ENCODE measurements around the gene ZNF532. TPM values are rescaled to one million over a fixed set of nuclear protein-coding genes. Genes with fewer than 3 reads are reported as not detected.
"Not testable (repeated sequence)": the region's sequence is repeated elsewhere in the genome, so short reads cannot be mapped to it uniquely, and the experiment has no call there.

Gene ZNF532
- total and polyA plus RNA-seq, 4 experiments from 2014 or later: 1.1 to 9.2 (median 7.8) TPM; not detected in 1

DNA sequence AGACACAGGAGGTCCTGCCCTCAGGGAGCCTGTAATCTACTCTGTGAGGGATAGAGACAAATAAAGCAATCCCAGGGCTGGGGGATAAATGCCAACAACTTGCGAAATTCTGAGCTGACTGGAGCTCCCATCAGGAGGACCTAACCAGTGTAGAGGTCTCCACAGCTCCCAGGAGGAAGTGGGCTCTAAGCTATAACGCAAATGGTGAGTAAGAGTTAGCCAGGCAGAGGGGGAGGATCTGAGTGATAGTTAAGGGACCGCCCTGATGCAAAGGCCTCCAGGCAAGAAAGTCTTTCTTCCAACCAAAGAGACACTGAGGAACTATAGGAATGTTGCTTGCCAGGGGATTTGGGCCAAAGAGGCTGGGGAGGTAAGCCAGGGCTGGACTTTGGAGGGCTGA is 16.0 kb upstream of the ZNF532 start:
- peaks cover 42 to 63% of the 10 kb centered on the region in 2 donors for H3K27me3 Mint-ChIP-seq
- H3K9me3 ChIP-seq (ENCODE audit: control insufficient read depth in 1 of 2, low read length in 2 of 2): no peaks in the 10 kb centered on the region
- no peak overlapping the region for H3K27ac ChIP-seq (ENCODE audit: low read depth, low read length)
- ChIA-PET POLR2A (ENCODE audit: partially characterized antibody) (interaction anchor here (0.7 kb wide), 1 partner anchor 17 kb away, joined by 3 read pairs; no protein-coding TSS in a partner anchor), CTCF (ENCODE audit: partially characterized antibody) (interaction anchor here (0.7 kb wide), 1 partner anchor 94 kb away, joined by 4 read pairs; no protein-coding TSS in a partner anchor)
- peak overlapping the region in 1 of 7 donors; percentile 57 for H3K27ac Mint-ChIP-seq
- no peak overlapping the region for H3K4me3 ChIP-seq (ENCODE audit: low read length in 2 of 2)
- no peaks in the 10 kb centered on the region for H3K36me3 Mint-ChIP-seq
- intact Hi-C loops (cut with micrococcal nuclease): no loop called here
- H3K4me1 ChIP-seq (ENCODE audit: insufficient read depth, low read length): peaks cover 7% of the 10 kb centered on the region
- H3K9me3 Mint-ChIP-seq: peaks cover 0 to 6% (median under 1%) of the 10 kb centered on the region in 8 donors
- no peaks in the 10 kb centered on the region for H3K36me3 ChIP-seq (ENCODE audit: insufficient read depth, low read length)
- H3K27me3 ChIP-seq (ENCODE audit: insufficient read depth, low read length): peaks cover 4% of the 10 kb centered on the region
- no peak overlapping the region for H3K4me3 Mint-ChIP-seq
- DNase-seq: no peak
- H3K4me1 Mint-ChIP-seq: peaks cover 0 to 4% (median 0%) of the 10 kb centered on the region in 4 donors

DNA sequence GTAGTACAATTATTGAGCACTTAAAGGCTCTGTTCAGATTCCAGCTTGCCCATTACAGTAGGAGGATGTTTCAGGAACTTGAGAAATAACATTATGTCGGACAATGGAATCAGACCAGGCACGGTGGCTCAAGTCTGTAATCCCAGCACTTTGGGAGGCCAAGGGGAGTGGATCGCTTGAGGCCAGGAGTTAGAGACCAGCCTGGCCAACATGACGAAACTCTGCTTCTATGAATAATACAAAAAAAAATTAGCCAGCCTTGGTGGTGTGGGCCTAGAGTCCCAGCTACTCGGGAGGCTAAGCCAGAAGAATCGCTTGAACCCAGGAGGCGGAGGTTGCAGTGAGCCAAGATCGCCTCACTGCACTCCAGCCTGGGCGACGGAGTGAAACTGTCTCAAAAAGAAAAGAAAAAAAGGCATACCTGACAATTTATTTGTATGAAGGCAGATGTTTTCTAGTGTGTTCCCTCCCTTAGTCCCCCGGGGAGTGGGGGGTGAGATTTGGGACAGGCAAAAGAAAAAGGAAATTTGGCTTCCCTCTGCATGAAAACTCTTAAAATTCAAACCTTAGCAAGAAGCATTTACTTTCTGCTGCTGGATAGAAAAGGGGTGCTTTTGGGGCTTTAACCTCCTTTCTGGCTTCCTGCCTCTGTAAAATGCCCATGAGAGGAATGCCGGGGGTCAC is 13.7 kb upstream of the ZNF532 start:
- intact Hi-C loops (cut with micrococcal nuclease): no loop called here
- no peak for DNase-seq
- Histone ChIP-seq H3K36me3 (ENCODE audit: insufficient read depth, low read length) (no peaks in the 10 kb centered on the region), H3K4me3 (ENCODE audit: low read length in 2 of 2) (no peak overlapping the region), H3K9me3 (ENCODE audit: control insufficient read depth in 1 of 2, low read length in 2 of 2) (no peaks in the 10 kb centered on the region), H3K27me3 (ENCODE audit: insufficient read depth, low read length) (peaks cover 4% of the 10 kb centered on the region), H3K4me1 (ENCODE audit: insufficient read depth, low read length) (peaks cover 7% of the 10 kb centered on the region), H3K27ac (ENCODE audit: low read depth, low read length) (no peak overlapping the region)
- H3K36me3 Mint-ChIP-seq: no peaks in the 10 kb centered on the region
- peaks cover 0 to 4% (median 0%) of the 10 kb centered on the region in 4 donors for H3K4me1 Mint-ChIP-seq
- H3K27ac Mint-ChIP-seq: peak overlapping the region in 1 of 7 donors; percentile 13
- peaks cover 0 to 6% (median under 1%) of the 10 kb centered on the region in 8 donors for H3K9me3 Mint-ChIP-seq
- ChIA-PET POLR2A (ENCODE audit: partially characterized antibody) (no interaction called here), CTCF (ENCODE audit: partially characterized antibody) (no interaction called here)
- peaks cover 33 to 46% of the 10 kb centered on the region in 2 donors for H3K27me3 Mint-ChIP-seq
- no peak overlapping the region for H3K4me3 Mint-ChIP-seq

DNA sequence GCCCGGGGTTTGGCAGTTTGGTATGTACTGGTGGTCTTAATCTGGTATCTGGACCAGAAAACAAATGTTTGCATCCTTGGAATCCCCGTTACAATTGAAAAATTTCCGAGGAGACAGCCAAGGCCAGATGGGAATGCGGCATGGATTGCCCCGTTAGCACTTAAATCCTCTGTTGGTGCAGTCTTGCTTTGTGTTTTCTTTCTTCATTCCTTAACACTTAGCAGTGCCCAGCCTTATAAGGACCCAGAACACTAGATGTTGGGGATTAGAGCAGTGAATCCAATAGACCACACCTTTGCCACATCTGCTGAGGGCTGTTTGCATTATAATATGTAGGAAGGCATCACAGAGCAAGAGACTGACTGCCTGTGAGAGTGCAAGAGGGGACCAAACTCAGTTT is 12.8 kb upstream of the ZNF532 start:
- CTCF ChIA-PET (ENCODE audit: partially characterized antibody): no interaction called here
- peaks cover 0 to 4% (median 0%) of the 10 kb centered on the region in 4 donors for H3K4me1 Mint-ChIP-seq
- Histone ChIP-seq H3K4me1 (ENCODE audit: insufficient read depth, low read length) (peaks cover 7% of the 10 kb centered on the region), H3K36me3 (ENCODE audit: insufficient read depth, low read length) (no peaks in the 10 kb centered on the region), H3K27ac (ENCODE audit: low read depth, low read length) (no peak overlapping the region), H3K4me3 (ENCODE audit: low read length in 2 of 2) (no peak overlapping the region), H3K9me3 (ENCODE audit: control insufficient read depth in 1 of 2, low read length in 2 of 2) (no peaks in the 10 kb centered on the region), H3K27me3 (ENCODE audit: insufficient read depth, low read length) (peaks cover 4% of the 10 kb centered on the region)
- H3K9me3 Mint-ChIP-seq: peaks cover 0 to 6% (median 0%) of the 10 kb centered on the region in 8 donors
- H3K27me3 Mint-ChIP-seq: peaks cover 28 to 42% of the 10 kb centered on the region in 2 donors
- intact Hi-C loops (cut with micrococcal nuclease): no loop called here
- no peak overlapping the region for H3K27ac Mint-ChIP-seq
- H3K4me3 Mint-ChIP-seq: no peak overlapping the region
- POLR2A ChIA-PET (ENCODE audit: partially characterized antibody): no interaction called here
- no peaks in the 10 kb centered on the region for H3K36me3 Mint-ChIP-seq
- no peak for DNase-seq

DNA sequence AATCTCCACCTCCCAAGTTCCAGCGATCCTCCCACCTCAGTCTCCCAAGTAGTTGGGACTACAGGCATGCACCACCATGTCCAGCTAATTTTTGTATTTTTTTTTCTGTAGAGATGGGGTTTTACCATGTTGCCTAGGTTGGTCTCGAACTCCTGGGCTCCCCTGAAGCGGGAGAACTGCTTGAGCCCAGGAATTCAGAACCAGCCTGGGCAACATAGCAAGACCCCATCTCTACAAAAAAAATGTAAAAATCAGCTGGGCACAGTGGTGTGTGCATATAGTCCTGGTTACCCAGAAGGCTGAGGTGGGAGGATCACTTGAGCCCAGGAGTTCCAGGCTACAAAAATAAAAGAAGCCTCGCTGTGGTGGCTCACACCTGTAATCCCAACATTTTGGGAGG is 12.0 kb upstream of the ZNF532 start:
- H3K4me1 Mint-ChIP-seq: no peaks in the 10 kb centered on the region
- POLR2A ChIA-PET (ENCODE audit: partially characterized antibody): no interaction called here

DNA sequence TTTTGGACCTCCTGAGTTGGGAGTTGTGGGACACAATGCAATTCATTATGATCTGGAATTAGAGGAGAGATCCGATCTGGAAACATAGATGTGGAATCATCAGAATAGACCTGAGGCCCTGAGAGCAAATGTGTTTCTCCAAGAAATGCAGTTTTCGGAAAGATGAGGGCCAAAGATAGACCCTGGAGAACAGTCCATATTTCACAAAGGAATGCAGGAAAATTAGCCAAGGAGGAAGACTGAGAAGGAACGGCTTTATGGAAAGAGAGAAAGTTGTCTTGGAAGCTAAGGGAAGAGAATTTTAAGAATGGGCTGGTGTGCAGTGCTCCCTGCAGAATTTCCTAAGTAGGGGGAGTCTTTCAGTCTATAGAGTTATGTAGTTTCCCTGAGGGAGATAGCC is 11.1 kb upstream of the ZNF532 start:
- Histone ChIP-seq H3K27me3 (ENCODE audit: insufficient read depth, low read length) (peaks cover under 1% of the 10 kb centered on the region), H3K4me3 (ENCODE audit: low read length in 2 of 2) (no peak overlapping the region), H3K36me3 (ENCODE audit: insufficient read depth, low read length) (no peaks in the 10 kb centered on the region), H3K4me1 (ENCODE audit: insufficient read depth, low read length) (no peaks in the 10 kb centered on the region), H3K27ac (ENCODE audit: low read depth, low read length) (no peak overlapping the region), H3K9me3 (ENCODE audit: control insufficient read depth in 1 of 2, low read length in 2 of 2) (no peaks in the 10 kb centered on the region)
- intact Hi-C loops (cut with micrococcal nuclease): no loop called here
- H3K27ac Mint-ChIP-seq: no peak overlapping the region
- ChIA-PET CTCF (ENCODE audit: partially characterized antibody) (no interaction called here), POLR2A (ENCODE audit: partially characterized antibody) (no interaction called here)
- H3K36me3 Mint-ChIP-seq: no peaks in the 10 kb centered on the region
- peaks cover 0 to 3% (median 0%) of the 10 kb centered on the region in 8 donors for H3K9me3 Mint-ChIP-seq
- peaks cover 0 to 4% (median 0%) of the 10 kb centered on the region in 4 donors for H3K4me1 Mint-ChIP-seq
- DNase-seq: no peak
- no peak overlapping the region for H3K4me3 Mint-ChIP-seq
- H3K27me3 Mint-ChIP-seq: peaks cover 23 to 33% of the 10 kb centered on the region in 2 donors

More for the DNA sequence above, 12.0 kb upstream of the ZNF532 start:
- Histone ChIP-seq H3K4me3 (ENCODE audit: low read length in 2 of 2) (no peak overlapping the region), H3K36me3 (ENCODE audit: insufficient read depth, low read length) (no peaks in the 10 kb centered on the region), H3K9me3 (ENCODE audit: control insufficient read depth in 1 of 2, low read length in 2 of 2) (no peaks in the 10 kb centered on the region), H3K27me3 (ENCODE audit: insufficient read depth, low read length) (peaks cover 4% of the 10 kb centered on the region), H3K27ac (ENCODE audit: low read depth, low read length) (no peak overlapping the region), H3K4me1 (ENCODE audit: insufficient read depth, low read length) (peaks cover 2% of the 10 kb centered on the region)
- intact Hi-C loops (cut with micrococcal nuclease): no loop called here
- H3K36me3 Mint-ChIP-seq: no peaks in the 10 kb centered on the region
- no peak overlapping the region for H3K27ac Mint-ChIP-seq
- H3K9me3 Mint-ChIP-seq: peaks cover 0 to 6% (median 0%) of the 10 kb centered on the region in 8 donors
- peaks cover 27 to 37% of the 10 kb centered on the region in 2 donors for H3K27me3 Mint-ChIP-seq
- no peak overlapping the region for H3K4me3 Mint-ChIP-seq
- CTCF ChIA-PET (ENCODE audit: partially characterized antibody): no interaction called here
- DNase-seq: no peak

DNA sequence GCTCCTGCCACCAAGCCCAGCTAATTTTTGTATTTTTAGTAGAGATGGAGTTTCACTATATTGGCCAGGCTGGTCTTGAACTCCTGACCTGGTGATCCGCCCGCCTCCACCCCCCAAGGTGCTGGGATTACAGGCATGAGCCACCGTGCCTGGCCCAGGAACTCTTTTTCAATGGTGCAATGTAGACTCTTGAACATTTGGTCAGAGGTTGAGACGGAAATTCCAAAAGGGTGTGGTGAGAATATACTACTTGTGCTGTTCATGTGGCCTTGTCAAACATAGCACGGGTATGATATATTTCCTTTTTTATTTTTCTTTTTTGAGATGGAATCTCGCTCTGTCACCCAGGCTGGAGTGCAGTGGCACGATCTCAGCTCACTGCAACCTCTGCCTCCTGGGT is 9.2 kb upstream of the ZNF532 start:
- H3K4me1 ChIP-seq (ENCODE audit: insufficient read depth, low read length); H3K4me3 ChIP-seq (ENCODE audit: low read length in 2 of 2); H3K4me1 Mint-ChIP-seq; POLR2A ChIA-PET (ENCODE audit: partially characterized antibody); H3K9me3 Mint-ChIP-seq; H3K27ac ChIP-seq (ENCODE audit: low read depth, low read length); H3K4me3 Mint-ChIP-seq; CTCF ChIA-PET (ENCODE audit: partially characterized antibody); intact Hi-C loops (cut with micrococcal nuclease); H3K9me3 ChIP-seq (ENCODE audit: control insufficient read depth in 1 of 2, low read length in 2 of 2); H3K27ac Mint-ChIP-seq; DNase-seq; H3K36me3 Mint-ChIP-seq; H3K27me3 ChIP-seq (ENCODE audit: insufficient read depth, low read length); H3K36me3 ChIP-seq (ENCODE audit: insufficient read depth, low read length): not testable (repeated sequence)
- peaks cover 17 to 28% of the 10 kb centered on the region in 2 donors for H3K27me3 Mint-ChIP-seq

DNA sequence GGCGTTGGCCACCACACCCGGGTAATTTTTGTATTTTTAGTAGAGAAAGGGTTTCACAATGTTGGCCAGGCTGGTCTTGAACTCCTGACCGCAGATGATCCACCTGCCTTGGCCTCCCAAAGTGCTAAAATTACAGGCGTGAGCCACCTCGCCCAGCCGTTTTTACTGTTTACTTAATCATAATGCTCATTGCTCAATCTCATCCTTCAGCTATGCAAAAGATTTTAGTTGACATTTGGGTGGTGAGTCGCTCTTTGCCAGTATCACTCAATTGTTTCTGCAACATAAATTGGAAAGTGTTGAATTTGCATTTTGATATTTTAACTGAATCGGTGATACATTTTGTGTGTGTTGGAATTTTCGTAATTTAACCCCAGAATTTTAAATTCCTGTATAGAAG is 7.8 kb upstream of the ZNF532 start:
- no peaks in the 10 kb centered on the region for H3K9me3 Mint-ChIP-seq
- CTCF ChIA-PET (ENCODE audit: partially characterized antibody): no interaction called here
- peaks cover 0 to 7% (median 3%) of the 10 kb centered on the region in 4 donors for H3K4me1 Mint-ChIP-seq
- H3K4me3 Mint-ChIP-seq: no peak overlapping the region
- Histone ChIP-seq H3K27me3 (ENCODE audit: insufficient read depth, low read length) (no peaks in the 10 kb centered on the region), H3K27ac (ENCODE audit: low read depth, low read length) (no peak overlapping the region), H3K4me1 (ENCODE audit: insufficient read depth, low read length) (no peaks in the 10 kb centered on the region), H3K4me3 (ENCODE audit: low read length in 2 of 2) (no peak overlapping the region), H3K36me3 (ENCODE audit: insufficient read depth, low read length) (no peaks in the 10 kb centered on the region), H3K9me3 (ENCODE audit: control insufficient read depth in 1 of 2, low read length in 2 of 2) (no peaks in the 10 kb centered on the region)
- intact Hi-C loops (cut with micrococcal nuclease): no loop called here
- H3K27ac Mint-ChIP-seq: no peak overlapping the region
- DNase-seq: no peak
- H3K27me3 Mint-ChIP-seq: peaks cover 20 to 22% of the 10 kb centered on the region in 2 donors
- POLR2A ChIA-PET (ENCODE audit: partially characterized antibody): no interaction called here
- no peaks in the 10 kb centered on the region for H3K36me3 Mint-ChIP-seq

All from CD4-positive, alpha-beta memory T cell (primary cell).